Fibroblast of skin of back (primary cell): Measurements from ENCODE around the gene PPM1G.
"Not testable (repeated sequence)": the region's sequence is repeated elsewhere in the genome, so short reads cannot be mapped to it uniquely, and the experiment has no call there.

Experiments
- DNase-seq: peaks from one replicate; pipeline ENCODE4 v3.0.0-alpha.2; 2013

Gene PPM1G

DNA sequence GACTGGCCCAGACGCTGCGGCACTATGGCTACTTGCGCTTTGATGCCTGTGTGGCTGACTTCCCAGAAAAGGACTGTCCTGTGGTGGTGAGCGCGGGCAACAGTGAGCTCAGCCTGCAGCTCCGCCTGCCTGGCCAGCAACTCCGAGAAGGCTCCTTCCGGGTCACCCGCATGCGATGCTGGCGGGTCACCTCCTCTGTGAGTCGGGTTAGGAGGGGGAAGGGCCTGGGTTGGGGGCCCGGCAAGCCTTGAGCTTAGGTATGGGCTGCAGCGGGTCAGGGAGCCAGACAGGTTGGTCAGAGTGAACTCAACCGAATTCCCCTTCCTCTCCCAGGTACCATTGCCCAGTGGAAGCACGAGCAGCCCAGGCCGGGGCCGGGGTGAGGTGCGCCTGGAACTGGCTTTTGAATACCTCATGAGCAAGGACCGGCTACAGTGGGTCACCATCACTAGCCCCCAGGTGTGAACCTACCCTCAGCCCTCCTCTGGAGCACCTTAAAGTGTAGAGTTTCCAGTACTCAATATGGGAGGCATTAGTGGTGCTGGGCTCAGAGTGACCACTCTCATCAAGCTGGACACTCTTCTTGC, 33.8 kb downstream of the PPM1G start:
- DNase-seq, result no peak

DNA sequence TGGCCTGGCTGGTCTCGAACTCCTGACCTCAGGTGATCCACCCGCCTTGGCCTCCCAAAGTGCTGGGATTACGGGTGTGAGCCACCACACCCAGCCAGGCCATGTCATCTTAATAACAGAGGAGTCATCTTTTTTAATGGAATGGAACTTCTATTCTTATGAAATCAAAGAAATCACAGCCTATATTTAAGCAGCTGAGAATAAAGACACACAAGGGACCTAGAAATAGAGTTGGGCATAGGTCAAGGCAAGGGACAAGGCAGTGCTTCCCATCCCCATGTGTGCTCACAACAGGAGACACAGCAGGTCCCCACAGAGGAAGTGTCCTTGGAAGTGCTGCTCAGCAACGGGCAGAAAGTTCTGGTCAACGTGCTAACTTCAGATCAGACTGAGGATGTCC, 35.8 kb downstream of the PPM1G start:
- no peak for DNase-seq

DNA sequence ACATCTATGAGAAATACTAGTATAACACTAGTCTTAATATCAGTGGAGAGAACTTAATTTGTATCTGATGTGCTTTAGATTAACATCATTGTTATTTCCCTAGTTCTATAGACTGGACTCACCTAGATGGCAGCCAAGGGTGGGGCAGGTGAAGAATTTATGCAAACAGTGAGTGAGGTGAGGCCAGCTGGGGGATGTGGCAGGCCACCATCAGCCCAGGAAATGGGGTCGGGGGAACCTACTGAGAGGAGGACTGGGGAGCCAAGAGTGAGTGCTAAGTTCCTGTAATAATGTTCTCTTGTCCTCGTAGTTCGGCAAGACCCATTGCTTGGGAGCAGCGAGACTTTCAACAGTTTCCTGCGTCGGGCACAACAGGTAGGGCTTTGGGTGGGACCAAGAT, 36.5 kb downstream of the PPM1G start:
- no peak for DNase-seq

DNA sequence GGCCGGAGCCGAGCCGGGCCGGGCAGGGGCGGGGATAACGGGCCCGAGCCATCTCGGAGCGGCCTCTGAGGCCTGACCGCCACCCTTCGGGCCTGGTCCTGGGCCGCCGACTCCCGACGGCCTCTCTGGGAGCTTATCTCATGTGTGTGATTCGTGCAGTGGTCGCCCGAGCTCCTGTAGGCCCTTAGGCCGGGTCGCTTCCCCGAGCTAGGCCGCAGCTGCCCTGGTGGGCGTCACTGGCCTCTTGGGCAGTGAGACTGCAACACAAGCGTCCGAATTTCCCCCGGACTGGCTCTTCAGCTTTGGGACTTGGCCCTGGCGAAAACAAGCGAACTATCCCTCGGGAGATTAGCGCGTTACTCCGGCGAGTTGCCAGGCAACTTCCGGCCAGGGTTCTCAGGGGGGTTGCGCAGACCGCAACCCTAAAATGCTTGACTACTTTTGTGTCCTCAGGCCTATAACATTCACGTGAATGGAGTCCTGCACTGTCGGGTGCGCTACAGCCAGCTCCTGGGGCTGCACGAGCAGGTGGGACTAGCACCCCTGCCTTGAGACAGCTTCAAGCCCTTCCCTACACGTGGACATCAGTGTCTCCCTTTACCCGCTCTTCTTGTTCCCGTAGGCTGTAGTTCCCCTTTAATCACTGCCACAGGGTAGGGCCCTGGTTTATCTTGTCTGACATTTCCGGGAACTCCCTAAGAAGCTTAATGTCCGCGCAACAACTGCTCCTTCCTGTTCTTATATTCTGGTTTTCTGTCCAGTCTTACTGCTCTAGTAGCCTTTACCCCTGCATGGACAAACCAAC, 38.4 kb downstream of the PPM1G start:
- DNase-seq, result peak; percentile 61

DNA sequence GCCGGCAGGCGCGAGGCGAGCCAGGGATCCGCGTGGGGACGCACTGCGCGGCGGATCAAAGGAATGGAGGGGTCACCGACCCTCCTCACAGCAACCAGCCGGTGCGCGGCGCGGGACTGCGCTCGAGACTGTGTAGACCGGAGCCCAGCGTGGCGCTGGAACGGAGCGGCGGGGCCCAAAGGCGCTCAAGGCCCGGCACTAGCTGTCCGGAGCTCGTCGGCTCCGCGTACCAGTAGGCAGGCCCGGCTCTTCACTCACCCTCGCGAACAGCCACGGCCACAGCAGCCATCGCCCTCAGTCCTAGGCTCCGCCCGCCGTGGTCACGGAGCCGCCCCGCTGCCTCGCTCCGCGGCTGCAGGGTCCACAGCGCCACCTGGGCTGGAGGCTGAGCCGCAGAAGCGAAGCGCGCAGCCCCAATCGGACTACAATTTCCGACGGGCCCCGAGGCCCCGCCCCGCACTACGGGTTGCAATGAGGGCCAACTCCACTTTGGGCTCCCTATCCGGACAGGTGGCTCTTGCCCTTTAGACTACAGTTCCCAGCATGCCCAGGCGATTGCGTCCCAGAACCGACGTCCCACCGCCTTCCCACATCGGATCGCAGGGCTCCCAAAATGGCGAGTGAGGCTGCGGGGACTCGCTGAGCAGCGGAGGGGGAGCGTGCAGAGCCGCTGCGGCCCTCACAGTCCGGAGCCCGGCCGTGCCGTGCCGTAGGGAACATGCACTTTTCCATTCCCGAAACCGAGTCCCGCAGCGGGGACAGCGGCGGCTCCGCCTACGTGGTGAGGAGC, 39.2 kb downstream of the PPM1G start, which contains the start of the genes EIF2B4 and SNX17:
EIF2B4 (minus strand) TSS at position 313 of the 790 bp plus-strand sequence; CDS start at position 289, 24 bp downstream.
SNX17 (plus strand) TSS at position 591 of the 790 bp plus-strand sequence; CDS start at position 719, 128 bp downstream.
- DNase-seq, result peak; percentile 100

DNA sequence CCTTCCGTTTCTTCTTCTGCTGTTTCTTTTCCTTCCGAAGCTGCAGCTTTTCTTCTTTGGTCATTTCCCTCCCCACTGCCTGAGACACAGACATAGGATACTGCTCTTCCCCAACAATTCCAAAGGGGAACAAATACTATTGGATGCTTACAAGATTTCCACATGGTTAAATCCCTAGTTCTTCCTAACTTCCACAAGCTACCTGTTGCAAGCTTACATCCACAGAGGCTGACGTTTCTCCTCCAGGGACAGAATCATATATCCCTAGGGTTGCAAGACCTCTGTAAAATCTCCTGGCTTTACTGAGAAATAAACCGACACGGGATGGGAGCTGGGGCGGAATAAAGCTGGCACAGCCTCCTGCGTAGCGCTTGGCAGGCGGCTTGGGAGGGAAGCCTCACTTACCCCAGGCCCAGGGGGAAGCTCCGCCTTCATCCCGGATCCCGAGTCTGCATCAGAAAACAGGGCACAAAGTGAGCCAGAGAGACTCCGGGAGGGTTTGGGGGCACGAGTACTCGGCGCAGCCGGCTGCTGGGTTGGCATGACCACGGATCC, 39.8 kb downstream of the PPM1G start:
- DNase-seq, result peak; percentile 54

DNA sequence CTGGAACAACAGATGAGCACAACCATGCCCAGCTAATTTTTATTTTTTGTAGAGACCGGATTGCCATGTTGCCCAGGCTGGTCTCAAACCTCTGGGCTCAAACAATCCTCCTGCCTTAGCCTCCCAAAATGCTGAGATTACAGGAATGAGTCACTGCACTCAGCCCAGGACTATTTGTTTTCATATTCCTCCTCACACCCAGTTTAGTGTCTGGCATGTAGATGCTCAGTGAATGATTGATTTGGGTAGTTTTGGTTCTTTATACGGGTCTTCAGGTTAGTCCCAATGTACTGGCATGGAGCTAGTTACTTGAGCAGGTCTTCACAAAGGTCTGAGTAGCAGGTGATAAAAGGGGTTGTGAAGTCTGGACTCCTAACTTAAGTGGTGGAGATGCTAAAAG, 45.5 kb downstream of the PPM1G start:
- no peak for DNase-seq

DNA sequence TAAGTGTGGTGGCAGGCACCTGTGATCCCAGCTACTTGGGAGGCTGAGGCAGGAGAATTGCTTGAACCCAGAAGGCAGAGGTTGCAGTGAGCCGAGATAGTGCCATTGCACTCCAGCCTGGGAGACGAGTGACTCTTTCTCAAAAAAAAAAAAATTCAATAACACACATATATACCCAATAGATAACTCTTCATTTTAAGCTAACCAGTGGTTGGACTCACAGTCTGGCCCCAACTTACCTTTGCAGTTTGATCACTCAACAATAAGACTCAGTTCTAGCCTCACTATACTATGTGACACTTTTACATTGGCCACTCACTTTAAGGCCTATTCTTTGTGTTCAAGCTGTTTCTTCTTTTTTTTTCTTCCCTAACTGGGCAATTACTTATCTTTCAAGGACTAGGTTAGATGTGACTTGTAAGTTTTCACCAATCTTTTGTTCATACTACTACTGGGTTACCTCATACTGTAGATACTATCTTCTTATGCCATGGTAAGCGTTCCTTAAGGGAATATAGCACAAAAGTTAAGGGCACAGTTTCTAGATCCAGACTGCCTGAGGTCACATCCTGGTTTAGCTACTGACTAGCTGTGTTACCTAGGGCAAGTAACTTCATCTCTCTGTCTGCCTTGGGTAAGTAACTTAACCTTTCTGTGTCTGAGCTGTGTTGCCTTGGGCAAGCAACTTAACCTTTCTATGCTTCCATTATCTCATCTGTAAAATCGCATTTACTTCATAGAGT, 46.5 kb downstream of the PPM1G start:
- no peak for DNase-seq

DNA sequence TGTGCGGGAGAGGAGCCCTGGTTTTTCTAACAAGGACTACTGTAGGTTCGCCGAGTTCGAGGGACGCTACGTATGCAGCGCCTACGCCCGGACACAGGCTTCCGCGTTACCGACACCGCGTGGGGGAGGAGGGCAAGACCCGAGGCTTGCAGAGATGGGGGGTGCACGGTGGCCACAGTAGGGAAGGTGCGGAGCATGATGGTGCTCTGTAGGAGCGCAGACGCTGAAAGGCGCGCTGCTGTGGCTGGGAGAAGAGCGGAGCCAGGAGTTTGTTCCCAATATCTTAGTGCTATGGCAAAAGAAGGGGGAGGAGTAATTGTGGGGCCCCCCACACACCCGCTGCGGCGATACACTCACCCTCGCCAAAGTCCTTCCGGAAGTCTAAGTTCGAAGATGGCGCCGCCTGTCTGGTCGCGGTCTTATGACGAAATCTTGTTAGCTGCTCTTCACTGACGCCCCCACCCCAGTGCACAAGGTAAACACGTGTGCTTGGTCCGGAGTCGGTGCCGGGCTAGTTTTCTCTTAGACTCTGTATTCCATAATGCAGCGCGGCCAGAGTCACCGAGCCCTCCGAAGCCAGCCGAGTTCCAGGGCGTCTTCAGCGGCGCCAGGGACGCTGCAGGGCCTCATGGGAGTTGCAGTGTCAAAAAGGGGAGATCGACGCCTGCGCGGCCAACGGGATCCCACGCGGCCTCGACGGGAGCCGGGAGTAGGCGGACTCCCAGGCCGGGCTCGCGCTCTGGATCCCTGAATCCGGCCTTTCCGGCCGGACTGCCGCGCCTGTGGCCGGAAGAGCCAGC, 52.8 kb downstream of the PPM1G start, which contains the start of gene GTF3C2:
GTF3C2 (minus strand) TSS at position 383 of the 800 bp plus-strand sequence. CDS start 13,210 bp downstream, outside the sequence.
- peak; percentile 98 for DNase-seq

DNA sequence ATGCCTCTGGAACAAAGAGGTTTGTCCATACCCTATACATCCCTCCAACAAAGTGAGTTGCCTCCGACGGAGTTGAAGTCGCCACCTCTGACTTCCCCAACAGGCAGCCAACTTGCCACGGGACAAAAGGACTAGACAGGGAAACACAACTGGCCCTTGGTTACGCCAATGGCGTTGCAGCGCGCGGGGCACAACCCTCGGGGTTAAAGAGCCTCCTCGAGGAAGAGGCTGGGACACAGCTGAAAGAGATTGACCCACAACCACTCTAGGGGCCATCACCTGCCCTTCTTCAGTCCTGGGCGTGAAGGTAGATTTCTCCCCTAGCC, 53.4 kb downstream of the PPM1G start:
- DNase-seq, result peak; percentile 53

DNA sequence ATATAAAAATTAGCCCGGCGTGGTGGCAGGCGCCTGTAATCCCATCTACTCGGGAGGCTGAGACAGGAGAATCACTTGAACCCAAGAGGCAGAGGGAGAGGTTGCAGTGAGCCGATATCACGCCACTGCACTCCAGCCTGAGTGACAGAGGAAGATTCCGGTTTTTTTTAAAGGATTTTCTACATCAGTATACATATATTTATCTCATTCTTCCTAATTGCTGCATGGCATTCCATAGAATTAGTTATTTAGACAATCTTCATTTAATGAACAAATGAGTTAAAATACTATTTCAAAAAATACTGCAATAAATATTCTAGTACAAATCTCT, 54.8 kb downstream of the PPM1G start:
- DNase-seq, result no peak

DNA sequence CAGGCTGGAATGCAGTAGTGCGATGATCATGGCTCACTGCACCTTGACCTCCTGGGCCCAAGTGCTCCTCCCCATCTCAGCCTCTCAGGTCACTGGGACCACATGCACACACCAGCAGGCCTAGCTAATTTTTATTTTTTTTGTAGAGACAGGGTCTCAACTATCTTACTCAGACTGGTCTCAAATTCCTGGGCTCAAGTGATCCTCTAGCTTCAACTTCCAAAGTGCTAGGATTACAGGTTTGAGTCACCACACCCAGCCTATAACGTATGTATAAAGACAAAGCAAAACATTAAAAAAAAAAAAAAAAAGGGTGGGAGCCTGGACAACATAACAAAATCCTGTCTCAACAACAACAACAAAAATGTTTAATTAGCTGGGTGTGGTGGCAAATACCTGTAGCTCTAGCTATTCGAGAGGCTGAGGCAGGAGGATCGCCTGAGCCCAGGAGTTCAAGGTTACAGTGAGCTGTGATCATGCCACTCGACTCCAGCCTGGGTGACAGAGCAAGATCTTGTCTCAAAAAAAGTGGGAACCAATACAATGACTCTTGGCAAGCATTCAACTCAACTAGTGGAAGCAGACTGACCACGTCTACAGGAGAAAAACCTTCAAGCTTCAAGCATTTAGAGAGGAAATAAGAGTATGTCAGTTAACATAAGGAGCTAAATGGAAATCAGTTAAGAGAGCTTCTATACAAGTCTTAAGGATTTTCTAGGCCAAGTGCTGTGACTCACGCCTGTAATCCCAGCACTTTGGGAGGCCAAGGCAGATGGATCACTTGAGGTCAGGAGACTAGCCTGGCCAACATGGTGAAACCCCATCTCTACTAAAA, 55.4 kb downstream of the PPM1G start:
- DNase-seq, result no peak

DNA sequence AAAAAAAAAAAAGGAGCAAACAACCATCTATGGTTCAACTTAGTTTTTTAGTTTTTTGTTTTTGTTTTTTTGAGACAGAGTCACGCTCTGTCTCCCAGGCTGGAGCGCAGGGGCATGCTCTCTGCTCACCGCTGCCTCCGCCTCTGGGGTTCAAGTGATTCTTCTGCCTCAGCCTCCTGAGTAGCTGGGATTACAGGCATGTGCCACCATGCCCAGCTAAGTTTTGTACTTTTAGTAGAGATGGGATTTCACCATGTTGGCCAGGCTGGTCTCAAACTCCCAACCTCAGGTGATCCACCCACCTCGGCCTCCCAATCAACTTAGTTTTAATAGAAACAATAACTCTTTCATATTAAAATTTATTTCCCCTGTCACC, 56.0 kb downstream of the PPM1G start:
- DNase-seq, result not testable (repeated sequence)

DNA sequence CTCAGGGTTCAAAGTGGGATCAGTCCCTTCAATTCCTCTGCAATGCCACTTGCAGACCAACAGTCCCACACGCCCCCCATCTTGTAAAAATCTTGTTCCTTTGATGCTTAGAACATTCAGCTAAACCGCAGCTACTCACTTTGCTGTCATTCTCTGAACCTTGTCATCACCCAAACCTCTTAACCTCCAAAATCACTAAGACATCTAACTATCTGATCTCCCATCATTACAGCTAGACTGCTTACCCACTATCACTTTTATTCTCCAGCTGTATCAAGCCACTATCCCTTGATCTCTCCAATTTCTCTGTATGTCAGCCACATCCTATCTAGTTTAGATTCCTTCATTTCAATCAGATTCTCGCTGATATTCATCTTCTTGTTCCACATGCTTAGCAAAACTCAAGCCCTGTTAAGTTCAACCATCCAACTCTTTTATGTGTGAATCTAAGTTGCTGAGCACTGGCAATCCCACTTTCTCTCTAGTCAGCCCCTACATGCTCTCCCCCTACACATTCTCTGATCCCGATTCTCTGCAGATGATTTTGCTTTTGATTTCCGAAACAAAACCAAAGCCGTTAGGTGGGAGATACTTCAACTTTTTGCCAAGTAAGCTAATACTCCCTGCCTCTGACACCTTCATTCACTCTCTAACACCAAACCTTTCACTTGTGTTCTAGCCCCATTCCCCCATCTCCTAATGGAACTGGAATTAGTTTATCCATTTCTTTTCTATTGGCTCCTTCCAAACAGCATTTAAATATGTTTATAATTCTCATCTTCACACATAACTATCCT, 57.4 kb downstream of the PPM1G start:
- DNase-seq, result no peak

DNA sequence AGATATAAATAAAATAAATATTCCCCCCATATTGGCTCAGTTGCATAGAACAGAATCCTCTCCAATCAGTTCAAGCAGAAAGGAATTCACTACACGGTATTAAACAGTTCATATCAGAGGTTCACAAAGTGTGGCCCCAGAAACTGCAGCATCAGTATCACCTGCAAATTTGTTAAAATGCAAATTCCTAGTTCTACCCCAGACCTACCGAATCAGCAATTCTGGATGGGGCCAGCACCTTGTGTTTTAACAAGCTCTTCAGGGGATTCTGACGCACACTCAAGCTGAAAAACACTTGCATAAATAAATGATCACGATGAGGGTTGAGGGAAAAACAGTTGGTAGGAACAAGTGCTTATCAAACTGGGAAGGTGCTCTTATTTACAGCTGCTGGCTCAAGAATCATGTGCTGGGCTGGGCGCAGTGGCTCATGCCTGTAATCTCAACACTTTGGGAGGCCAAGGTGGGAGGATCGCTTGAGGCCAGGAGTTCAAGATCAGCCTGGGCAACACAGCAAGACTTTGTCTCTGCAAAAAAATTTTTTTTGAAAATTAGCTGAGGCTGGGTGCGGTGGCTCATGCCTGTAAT, 59.2 kb downstream of the PPM1G start:
- no peak for DNase-seq

DNA sequence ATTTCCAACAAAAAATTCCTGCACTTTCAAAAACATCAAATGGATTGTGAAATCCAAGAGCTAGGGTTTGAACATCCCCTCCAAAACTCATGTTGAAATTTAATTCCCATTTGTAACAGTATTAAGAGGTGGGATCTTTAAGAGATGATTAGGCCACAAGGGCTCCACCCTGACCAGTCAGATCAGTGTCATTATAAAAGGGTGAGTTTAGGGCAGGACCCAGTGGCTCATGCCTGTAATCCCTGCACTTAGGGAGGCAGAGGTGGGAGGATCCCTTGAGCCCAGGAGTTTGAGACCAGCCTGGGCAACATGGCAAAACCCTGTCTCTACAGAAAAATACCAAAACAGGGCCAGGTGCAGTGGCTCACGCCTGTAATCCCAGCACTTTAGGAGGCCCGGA, 61.8 kb downstream of the PPM1G start:
- DNase-seq, result no peak

DNA sequence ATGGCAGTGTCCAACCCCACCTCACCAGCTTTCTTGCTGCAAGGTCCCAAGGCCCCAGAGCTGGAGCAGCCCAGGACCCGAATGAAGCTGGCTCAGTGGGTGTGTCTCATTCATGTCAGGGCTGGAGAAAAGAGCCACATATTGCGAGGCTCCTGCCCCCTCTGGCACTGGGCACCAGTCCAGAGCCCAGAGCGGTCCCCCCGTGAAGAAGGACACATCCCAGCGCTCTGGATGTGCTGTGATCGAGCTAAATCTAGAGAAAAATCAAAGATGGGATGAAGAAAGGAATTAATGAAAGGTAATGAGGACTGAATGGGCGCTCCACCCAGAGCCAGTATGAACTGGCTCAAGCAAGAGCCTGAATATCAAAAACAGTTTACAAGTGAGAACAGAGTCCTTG, 73.2 kb downstream of the PPM1G start:
- DNase-seq, result no peak

DNA sequence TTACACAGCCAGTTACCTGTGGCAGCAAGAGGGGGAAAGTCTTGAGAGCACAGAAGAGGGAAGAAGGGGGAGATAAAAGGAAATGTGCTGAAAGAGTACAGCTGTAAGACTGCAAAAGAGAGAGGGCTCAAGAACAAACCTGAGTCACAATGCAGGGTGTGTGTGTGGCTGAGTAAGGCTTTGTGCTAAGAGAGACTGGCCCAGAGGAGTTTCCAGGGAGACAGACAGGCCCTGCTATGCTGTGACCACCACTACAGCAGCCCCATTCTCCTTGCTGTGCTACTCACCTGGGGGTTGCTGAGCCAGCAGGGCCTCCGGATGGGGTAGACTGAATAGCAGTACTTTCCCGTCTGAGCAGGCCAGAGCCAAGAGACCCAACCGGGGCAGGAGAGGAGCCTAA, 74.1 kb downstream of the PPM1G start:
- no peak for DNase-seq
